ENCODE data around the gene GXYLT1.

DNA sequence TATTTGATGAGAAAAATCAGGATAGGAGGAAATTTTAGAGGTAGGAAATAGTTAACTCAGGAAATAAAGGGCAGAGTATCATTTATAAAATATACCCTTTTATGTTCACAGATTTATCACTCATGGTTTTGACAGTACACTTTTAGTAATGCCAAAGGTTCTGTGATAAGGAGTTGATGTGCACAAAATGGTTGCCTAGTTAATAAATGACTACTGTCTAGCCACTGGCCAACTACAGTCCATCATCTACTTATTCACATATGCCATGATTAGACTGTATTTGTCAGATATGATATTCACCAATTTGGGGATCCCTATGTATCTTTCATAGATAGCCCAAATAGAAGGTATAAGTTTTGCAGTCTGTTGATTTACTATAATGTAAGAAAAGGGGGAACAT lies 19.2 kb upstream of the GXYLT1 start:
- TF ChIP-seq, protein P1, sequence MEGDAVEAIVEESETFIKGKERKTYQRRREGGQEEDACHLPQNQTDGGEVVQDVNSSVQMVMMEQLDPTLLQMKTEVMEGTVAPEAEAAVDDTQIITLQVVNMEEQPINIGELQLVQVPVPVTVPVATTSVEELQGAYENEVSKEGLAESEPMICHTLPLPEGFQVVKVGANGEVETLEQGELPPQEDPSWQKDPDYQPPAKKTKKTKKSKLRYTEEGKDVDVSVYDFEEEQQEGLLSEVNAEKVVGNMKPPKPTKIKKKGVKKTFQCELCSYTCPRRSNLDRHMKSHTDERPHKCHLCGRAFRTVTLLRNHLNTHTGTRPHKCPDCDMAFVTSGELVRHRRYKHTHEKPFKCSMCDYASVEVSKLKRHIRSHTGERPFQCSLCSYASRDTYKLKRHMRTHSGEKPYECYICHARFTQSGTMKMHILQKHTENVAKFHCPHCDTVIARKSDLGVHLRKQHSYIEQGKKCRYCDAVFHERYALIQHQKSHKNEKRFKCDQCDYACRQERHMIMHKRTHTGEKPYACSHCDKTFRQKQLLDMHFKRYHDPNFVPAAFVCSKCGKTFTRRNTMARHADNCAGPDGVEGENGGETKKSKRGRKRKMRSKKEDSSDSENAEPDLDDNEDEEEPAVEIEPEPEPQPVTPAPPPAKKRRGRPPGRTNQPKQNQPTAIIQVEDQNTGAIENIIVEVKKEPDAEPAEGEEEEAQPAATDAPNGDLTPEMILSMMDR (IDR thresholded peaks at IDR 0.05; ENCODE audit: poor library complexity) = no peak
- no peak for TF ChIP-seq EZH2 (IDR thresholded peaks at IDR 0.05; ENCODE audit: borderline replicate concordance)
